MG63 (cell line): Measurements from ENCODE around the gene TTLL5. TPM values are rescaled to one million over a fixed set of nuclear protein-coding genes. Genes with fewer than 3 reads are reported as not detected.

Experiments used
- total RNA-seq: library from RNA; depleted of rRNA; stranded (reverse); fragments of >200 nt; shearing (Covaris generic); gene quantifications from 2 replicates; pipeline ENCODE4 v1.2.3, GENCODE V29; 2014; ENCODE audit warnings: low replicate concordance; rRNA removed

Gene TTLL5
- total RNA-seq, 1 experiment from 2014 or later, result 12.9 TPM

Other genes starting within 250 kb of the TTLL5 start
- gene JDP2, start 233.2 kb upstream of the TTLL5 start, total RNA-seq, result 76.1 and 78.4 TPM in 2 replicates
- gene BATF, start 138.8 kb upstream of the TTLL5 start, total RNA-seq, result not detected in 2 replicates
- 0.43 and 0.72 TPM in 2 replicates for gene FLVCR2, start 82.6 kb upstream of the TTLL5 start, total RNA-seq
- gene ERG28, start 370 bp upstream of the TTLL5 start, total RNA-seq, result 3.4 and 7.3 TPM in 2 replicates